ENCODE measurements around the gene SLC9A9. TPM values are rescaled to one million over a fixed set of nuclear protein-coding genes. Genes with fewer than 3 reads are reported as not detected.

SLC9A9 gene
- total and polyA plus RNA-seq, 2 of the 8 experiments (the other 6 are each of a cell fraction or from before 2014, with no cell fraction given) = 0.48 to 1.1 TPM

DNA sequence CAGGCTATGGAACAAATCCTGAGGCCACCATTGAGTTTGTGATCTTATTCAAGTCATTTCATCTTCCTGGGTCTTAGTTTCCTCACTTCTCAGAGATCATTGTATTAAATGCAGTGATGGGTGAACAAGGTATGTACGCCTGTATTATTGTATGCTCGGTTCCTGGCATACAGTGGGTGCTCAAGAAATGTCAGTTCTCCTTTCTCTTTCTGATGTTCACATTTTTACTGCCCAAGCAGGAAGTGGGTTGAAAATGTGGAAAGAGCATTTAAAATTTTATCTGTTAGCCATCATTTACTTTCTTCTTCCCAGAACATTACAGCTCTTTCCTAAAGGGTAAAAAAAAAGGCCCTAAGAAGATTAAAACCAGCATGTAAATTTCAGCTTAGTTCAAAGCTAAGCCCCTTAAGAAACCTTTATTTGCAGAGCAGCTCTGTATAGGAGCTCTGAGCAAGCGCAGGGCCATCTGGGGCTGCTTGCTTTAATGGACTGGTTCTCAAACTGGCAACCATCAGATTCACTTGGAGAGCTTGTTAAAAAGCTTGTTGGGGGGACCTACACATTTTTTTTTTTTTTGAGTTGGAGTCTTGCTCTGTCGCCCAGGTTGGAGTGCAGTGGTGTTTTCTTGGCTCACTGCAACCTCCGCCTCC is 549.3 kb downstream of the SLC9A9 start:
- peaks cover 0 to 4% (median 0%) of the 10 kb centered on the region in 4 experiments; a peak in 1 of 7 replicates for H3K4me1 ChIP-seq (replicated peaks in 1 of 4; ENCODE audit: control insufficient read depth in 3 of 4, insufficient read depth in 4 of 4, low read length in 3 of 4)
- H3K79me1 ChIP-seq (ENCODE audit: low read depth, low read length) = no peaks in the 10 kb centered on the region
- no peak overlapping the region for H2BK5ac ChIP-seq (ENCODE audit: low read depth, low read length)
- POLR2A ChIA-PET (ENCODE audit: partially characterized antibody) = no interaction called here
- H2BK20ac ChIP-seq (ENCODE audit: low read length) = no peak overlapping the region
- no peak overlapping the region for H3K9ac ChIP-seq (replicated peaks in 1 of 4; ENCODE audit: extremely low read depth in 1 of 4, low read depth in 3 of 4, low read length in 3 of 4)
- no peak overlapping the region for H3K4ac ChIP-seq (replicated peaks; ENCODE audit: insufficient read length, low read depth, low read length)
- no peaks in the 10 kb centered on the region for H3K9me3 ChIP-seq (ENCODE audit: insufficient read depth in 2 of 2, low read depth in 1 of 2, low read length in 1 of 2)
- DNase-seq (ENCODE audit: low read depth in 1 of 2, low spot score in 2 of 2) (no peak), FAIRE-seq (no peak)
- H3K4me3 ChIP-seq (ENCODE audit: extremely low read depth in 1 of 4, insufficient read depth in 2 of 4, low read depth in 3 of 4, low read length in 4 of 4) = no peak overlapping the region
- no peak overlapping the region for H4K5ac ChIP-seq (ENCODE audit: insufficient read length, low read depth, low read length)
- H2AFZ ChIP-seq (ENCODE audit: low read length) = no peak overlapping the region
- H2AK5ac ChIP-seq (ENCODE audit: low read depth, low read length) = no peak overlapping the region
- H3K18ac ChIP-seq (ENCODE audit: extremely low read depth, low read length) = no peak overlapping the region
- no peak overlapping the region for H3K14ac ChIP-seq (ENCODE audit: insufficient read length)
- no peak overlapping the region for H3K56ac ChIP-seq (replicated peaks; ENCODE audit: insufficient read length, low read depth, low read length)
- no peak overlapping the region for H3K4me2 ChIP-seq (ENCODE audit: insufficient read depth in 1 of 2, low read depth in 2 of 2, low read length in 2 of 2)
- H4K8ac ChIP-seq (ENCODE audit: extremely low read depth, insufficient read depth, low read length) = no peak overlapping the region
- no peak overlapping the region for H3K23ac ChIP-seq (ENCODE audit: insufficient read length)
- H3K79me2 ChIP-seq (ENCODE audit: control insufficient read depth in 1 of 2, insufficient read depth in 2 of 2, low read length in 2 of 2) = no peaks in the 10 kb centered on the region
- H3K27ac ChIP-seq (ENCODE audit: low read depth, low read length) = no peak overlapping the region
- WGBS, 2 experiments (ENCODE audit: extremely low coverage in 1 of 2, insufficient coverage in 1 of 2, insufficient read length in 1 of 2, insufficient replicate concordance in 2 of 2, low coverage in 1 of 2, low lambda C conversion rate in 2 of 2, missing lambda C conversion rate in 1 of 2) = 92% methylated on average over 5 of the region's 5 CpGs; no CpG with 5 or more reads in 1 of the 2 experiments
- CTCF ChIA-PET (ENCODE audit: partially characterized antibody) = interaction anchor here (1.5 to 1.9 kb wide), 3 partner anchors 8 to 135 kb away, joined by 3 to 6 read pairs (median 6); no protein-coding TSS in a partner anchor
- no peak overlapping the region for H2BK120ac ChIP-seq (replicated peaks; ENCODE audit: low read depth, low read length)
- H3K23me2 ChIP-seq (ENCODE audit: low read depth, low read length) = no peaks in the 10 kb centered on the region
- H3K36me3 ChIP-seq (ENCODE audit: control insufficient read depth in 2 of 4, insufficient read depth in 4 of 4, low read length in 3 of 4) = no peaks in the 10 kb centered on the region
- no peaks in the 10 kb centered on the region for H4K20me1 ChIP-seq (replicated peaks in 1 of 2; ENCODE audit: control insufficient read depth in 1 of 2, insufficient read depth in 2 of 2, low read length in 2 of 2)
- TF ChIP-seq CBX8 (IDR thresholded peaks at IDR 0.05; ENCODE audit: borderline replicate concordance, low read depth, low read length) (no peak), GABPA (IDR thresholded peaks at IDR 0.05; ENCODE audit: borderline replicate concordance, insufficient read depth, low read length) (no peak), SRF (IDR thresholded peaks at IDR 0.05; ENCODE audit: low read depth, low read length) (no peak), HDAC6 (IDR thresholded peaks at IDR 0.05; ENCODE audit: low read depth, low read length) (no peak), ASH2L (IDR thresholded peaks at IDR 0.05; ENCODE audit: low read length) (no peak), TCF12 (IDR thresholded peaks at IDR 0.05; ENCODE audit: low read depth, low read length) (no peak), TAF1 (IDR thresholded peaks at IDR 0.05; ENCODE audit: low read depth, low read length) (no peak), TAF7 (optimal IDR thresholded peaks at IDR 0.05; ENCODE audit: borderline replicate concordance, low read depth, low read length) (no peak), YY1 (IDR thresholded peaks at IDR 0.05; ENCODE audit: low read depth, low read length) (no peak), SAP30 (IDR thresholded peaks at IDR 0.05; ENCODE audit: insufficient read depth, insufficient replicate concordance, low read length) (no peak), RFX5 (IDR thresholded peaks at IDR 0.05; ENCODE audit: borderline replicate concordance, low read depth, low read length) (no peak), CREB1 (IDR thresholded peaks at IDR 0.05) (no peak)
- TF ChIP-seq, protein P1, sequence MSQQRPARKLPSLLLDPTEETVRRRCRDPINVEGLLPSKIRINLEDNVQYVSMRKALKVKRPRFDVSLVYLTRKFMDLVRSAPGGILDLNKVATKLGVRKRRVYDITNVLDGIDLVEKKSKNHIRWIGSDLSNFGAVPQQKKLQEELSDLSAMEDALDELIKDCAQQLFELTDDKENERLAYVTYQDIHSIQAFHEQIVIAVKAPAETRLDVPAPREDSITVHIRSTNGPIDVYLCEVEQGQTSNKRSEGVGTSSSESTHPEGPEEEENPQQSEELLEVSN (IDR thresholded peaks at IDR 0.05) = no peak
- no peak overlapping the region for H2BK15ac ChIP-seq (ENCODE audit: low read length)
- no peaks in the 10 kb centered on the region for H3K27me3 ChIP-seq (replicated peaks in 1 of 4; ENCODE audit: control insufficient read depth in 3 of 4, extremely low read depth in 1 of 4, insufficient read depth in 3 of 4, low read length in 3 of 4)
- no peak overlapping the region for H4K91ac ChIP-seq (replicated peaks; ENCODE audit: insufficient read length, low read length)
- H2BK12ac ChIP-seq (ENCODE audit: low read depth, low read length) = no peak overlapping the region
